ENCODE data around the gene RGS3.

RGS3 gene

GRCh38 chr9:113501852-113502251, 38.3 kb downstream of the RGS3 start:
- Histone ChIP-seq H3K36me3 (ENCODE audit: control insufficient read depth in 1 of 2, insufficient read depth in 2 of 2, low read depth in 1 of 2, low read length in 2 of 2) (no peaks in the 10 kb centered on the region), H2BK120ac (ENCODE audit: low read depth, low read length) (no peak overlapping the region), H3K79me1 (replicated peaks; ENCODE audit: low read length, poor library complexity, severe bottlenecking) (no peaks in the 10 kb centered on the region), H3K14ac (ENCODE audit: low read length in 2 of 2) (no peak overlapping the region), H2BK5ac (ENCODE audit: low read depth, low read length, poor library complexity, severe bottlenecking) (no peak overlapping the region), H3K23ac (ENCODE audit: low read length in 2 of 2) (no peak overlapping the region), H2BK15ac (ENCODE audit: low read depth, poor library complexity, severe bottlenecking) (no peak overlapping the region), H3K4me3 (ENCODE audit: insufficient read depth in 1 of 2, low read depth in 1 of 2, low read length in 2 of 2) (no peak overlapping the region), H4K8ac (ENCODE audit: low read length) (no peak overlapping the region), H2BK12ac (ENCODE audit: low read length in 2 of 2) (no peak overlapping the region), H3K18ac (ENCODE audit: low read depth in 1 of 2, low read length in 2 of 2) (no peak overlapping the region), H3K4me1 (ENCODE audit: control insufficient read depth, insufficient read depth, low read depth, low read length) (peaks cover 26% of the 10 kb centered on the region), H3K27ac (ENCODE audit: low read length, poor library complexity, severe bottlenecking) (no peak overlapping the region), H4K91ac (ENCODE audit: low read length) (no peak overlapping the region), H3K4ac (ENCODE audit: low read depth in 1 of 2, low read length in 2 of 2) (no peak overlapping the region), H3K9ac (ENCODE audit: low read length) (no peak overlapping the region), H3K9me3 (ENCODE audit: control insufficient read depth, low read length) (no peaks in the 10 kb centered on the region), H2AFZ (ENCODE audit: low read depth, low read length) (no peak overlapping the region), H3K27me3 (ENCODE audit: control insufficient read depth in 1 of 2, insufficient read depth in 1 of 2, low read length in 2 of 2) (peaks cover 0 to 25% of the 10 kb centered on the region in 2 experiments), H3K4me2 (ENCODE audit: low read length, poor library complexity, severe bottlenecking) (no peak overlapping the region), H2AK5ac (ENCODE audit: low read length, severe bottlenecking) (peak overlapping the region; percentile 10)
- no peak for DNase-seq
- 96% methylated on average over 5 of the region's 5 CpGs for WGBS

- no peak overlapping the region for H4K91ac ChIP-seq (ENCODE audit: low read length)
- no peak overlapping the region for H3K4ac ChIP-seq (ENCODE audit: low read depth in 1 of 2, low read length in 2 of 2)
- H3K4me2 ChIP-seq (ENCODE audit: low read length, poor library complexity, severe bottlenecking): no peak overlapping the region
- no peak overlapping the region for H2BK12ac ChIP-seq (ENCODE audit: low read length in 2 of 2)
- H3K14ac ChIP-seq (ENCODE audit: low read length in 2 of 2): no peak overlapping the region
- no peak overlapping the region for H2BK5ac ChIP-seq (ENCODE audit: low read depth, low read length, poor library complexity, severe bottlenecking)
- peaks cover 31% of the 10 kb centered on the region for H3K4me1 ChIP-seq (ENCODE audit: control insufficient read depth, insufficient read depth, low read depth, low read length)
- no peak overlapping the region for H3K4me3 ChIP-seq (ENCODE audit: insufficient read depth in 1 of 2, low read depth in 1 of 2, low read length in 2 of 2)
- no peak overlapping the region for H3K18ac ChIP-seq (ENCODE audit: low read depth in 1 of 2, low read length in 2 of 2)
- WGBS: 97% methylated on average over 4 of the region's 4 CpGs
- H2BK15ac ChIP-seq (ENCODE audit: low read depth, poor library complexity, severe bottlenecking): no peak overlapping the region
- H3K27me3 ChIP-seq (ENCODE audit: control insufficient read depth in 1 of 2, insufficient read depth in 1 of 2, low read length in 2 of 2): peaks cover 0 to 18% of the 10 kb centered on the region in 2 experiments
- no peak overlapping the region for H4K8ac ChIP-seq (ENCODE audit: low read length)
- no peak overlapping the region for H3K9ac ChIP-seq (ENCODE audit: low read length)
- H2AFZ ChIP-seq (ENCODE audit: low read depth, low read length): no peak overlapping the region
- H2BK120ac ChIP-seq (ENCODE audit: low read depth, low read length): no peak overlapping the region
- H3K79me1 ChIP-seq (replicated peaks; ENCODE audit: low read length, poor library complexity, severe bottlenecking): no peaks in the 10 kb centered on the region
- no peaks in the 10 kb centered on the region for H3K36me3 ChIP-seq (ENCODE audit: control insufficient read depth in 1 of 2, insufficient read depth in 2 of 2, low read depth in 1 of 2, low read length in 2 of 2)
- H2AK5ac ChIP-seq (ENCODE audit: low read length, severe bottlenecking): no peak overlapping the region
- H3K23ac ChIP-seq (ENCODE audit: low read length in 2 of 2): no peak overlapping the region
- no peak overlapping the region for H3K27ac ChIP-seq (ENCODE audit: low read length, poor library complexity, severe bottlenecking)
- H3K9me3 ChIP-seq (ENCODE audit: control insufficient read depth, low read length): no peaks in the 10 kb centered on the region
- no peak for DNase-seq
Measured at GRCh38 chr9:113502427-113503034, 39.0 kb downstream of the RGS3 start.

DNA sequence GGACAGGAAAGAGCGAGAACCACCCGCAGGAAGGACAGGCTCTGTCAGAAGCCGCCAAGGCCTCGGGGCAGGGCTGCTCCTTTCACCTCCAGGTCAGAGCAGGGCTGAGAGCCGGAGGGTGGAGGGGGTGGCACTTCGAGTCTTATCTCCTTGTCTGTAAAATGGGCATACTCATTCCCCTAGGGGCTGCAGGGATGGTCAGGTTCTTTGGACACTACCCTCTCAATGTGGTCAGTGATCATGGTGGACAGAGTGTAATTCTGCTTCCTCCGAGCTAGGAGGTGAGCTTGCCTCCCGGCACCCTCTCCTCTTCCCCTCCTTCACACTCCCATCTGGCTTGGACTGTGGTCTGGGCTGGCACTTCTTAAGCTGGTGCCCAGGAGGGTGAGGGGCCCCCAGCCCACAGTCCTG, 39.6 kb downstream of the RGS3 start:
- H3K36me3 ChIP-seq (ENCODE audit: control insufficient read depth in 1 of 2, insufficient read depth in 2 of 2, low read depth in 1 of 2, low read length in 2 of 2): no peaks in the 10 kb centered on the region
- no peak overlapping the region for H3K4me2 ChIP-seq (ENCODE audit: low read length, poor library complexity, severe bottlenecking)
- H3K9me3 ChIP-seq (ENCODE audit: control insufficient read depth, low read length): no peaks in the 10 kb centered on the region
- H3K14ac ChIP-seq (ENCODE audit: low read length in 2 of 2): no peak overlapping the region
- no peak overlapping the region for H2AK5ac ChIP-seq (ENCODE audit: low read length, severe bottlenecking)
- no peak overlapping the region for H2BK15ac ChIP-seq (ENCODE audit: low read depth, poor library complexity, severe bottlenecking)
- H4K91ac ChIP-seq (ENCODE audit: low read length): no peak overlapping the region
- no peak overlapping the region for H3K4ac ChIP-seq (ENCODE audit: low read depth in 1 of 2, low read length in 2 of 2)
- no peak overlapping the region for H2BK12ac ChIP-seq (ENCODE audit: low read length in 2 of 2)
- peak overlapping the region; percentile 31 for H4K8ac ChIP-seq (ENCODE audit: low read length)
- no peak overlapping the region for H3K18ac ChIP-seq (ENCODE audit: low read depth in 1 of 2, low read length in 2 of 2)
- H3K4me3 ChIP-seq (ENCODE audit: insufficient read depth in 1 of 2, low read depth in 1 of 2, low read length in 2 of 2): no peak overlapping the region
- H3K27ac ChIP-seq (ENCODE audit: low read length, poor library complexity, severe bottlenecking): no peak overlapping the region
- H2BK5ac ChIP-seq (ENCODE audit: low read depth, low read length, poor library complexity, severe bottlenecking): no peak overlapping the region
- no peaks in the 10 kb centered on the region for H3K79me1 ChIP-seq (replicated peaks; ENCODE audit: low read length, poor library complexity, severe bottlenecking)
- H3K9ac ChIP-seq (ENCODE audit: low read length): no peak overlapping the region
- no peak for DNase-seq
- H2AFZ ChIP-seq (ENCODE audit: low read depth, low read length): no peak overlapping the region
- H3K23ac ChIP-seq (ENCODE audit: low read length in 2 of 2): no peak overlapping the region
- 98% methylated on average over 8 of the region's 8 CpGs for WGBS
- H3K4me1 ChIP-seq (ENCODE audit: control insufficient read depth, insufficient read depth, low read depth, low read length): peaks cover 34% of the 10 kb centered on the region
- H2BK120ac ChIP-seq (ENCODE audit: low read depth, low read length): no peak overlapping the region
- peaks cover 0 to 14% of the 10 kb centered on the region in 2 experiments for H3K27me3 ChIP-seq (ENCODE audit: control insufficient read depth in 1 of 2, insufficient read depth in 1 of 2, low read length in 2 of 2)

GRCh38 chr9:113503613-113504211, 40.2 kb downstream of the RGS3 start:
- H3K27me3 ChIP-seq (ENCODE audit: control insufficient read depth in 1 of 2, insufficient read depth in 1 of 2, low read length in 2 of 2): peaks cover 0 to 14% of the 10 kb centered on the region in 2 experiments
- no peak overlapping the region for H2AK5ac ChIP-seq (ENCODE audit: low read length, severe bottlenecking)
- H3K36me3 ChIP-seq (ENCODE audit: control insufficient read depth in 1 of 2, insufficient read depth in 2 of 2, low read depth in 1 of 2, low read length in 2 of 2): no peaks in the 10 kb centered on the region
- no peak overlapping the region for H4K91ac ChIP-seq (ENCODE audit: low read length)
- no peak overlapping the region for H2BK5ac ChIP-seq (ENCODE audit: low read depth, low read length, poor library complexity, severe bottlenecking)
- H2BK120ac ChIP-seq (ENCODE audit: low read depth, low read length): no peak overlapping the region
- peak overlapping the region; percentile 3 to 28 for H3K18ac ChIP-seq (ENCODE audit: low read depth in 1 of 2, low read length in 2 of 2)
- DNase-seq: no peak
- H3K79me1 ChIP-seq (replicated peaks; ENCODE audit: low read length, poor library complexity, severe bottlenecking): no peaks in the 10 kb centered on the region
- H2BK12ac ChIP-seq (ENCODE audit: low read length in 2 of 2): no peak overlapping the region
- H3K4ac ChIP-seq (ENCODE audit: low read depth in 1 of 2, low read length in 2 of 2): no peak overlapping the region
- peak overlapping the region; percentile 31 for H4K8ac ChIP-seq (ENCODE audit: low read length)
- H3K9ac ChIP-seq (ENCODE audit: low read length): no peak overlapping the region
- H2BK15ac ChIP-seq (ENCODE audit: low read depth, poor library complexity, severe bottlenecking): peak overlapping the region; percentile 37
- no peak overlapping the region for H2AFZ ChIP-seq (ENCODE audit: low read depth, low read length)
- no peak overlapping the region for H3K23ac ChIP-seq (ENCODE audit: low read length in 2 of 2)
- H3K27ac ChIP-seq (ENCODE audit: low read length, poor library complexity, severe bottlenecking): no peak overlapping the region
- H3K4me3 ChIP-seq (ENCODE audit: insufficient read depth in 1 of 2, low read depth in 1 of 2, low read length in 2 of 2): no peak overlapping the region
- H3K14ac ChIP-seq (ENCODE audit: low read length in 2 of 2): no peak overlapping the region
- no peaks in the 10 kb centered on the region for H3K9me3 ChIP-seq (ENCODE audit: control insufficient read depth, low read length)
- no peak overlapping the region for H3K4me2 ChIP-seq (ENCODE audit: low read length, poor library complexity, severe bottlenecking)
- 81% methylated on average over 9 of the region's 10 CpGs for WGBS
- peaks cover 39% of the 10 kb centered on the region for H3K4me1 ChIP-seq (ENCODE audit: control insufficient read depth, insufficient read depth, low read depth, low read length)

Measured in mesenchymal stem cell (in vitro differentiated cells and primary cell).